ENCODE data around the gene C6orf52. TPM values are rescaled to one million over a fixed set of nuclear protein-coding genes. Genes with fewer than 3 reads are reported as not detected.
A peak's percentile ranks its signal among the peaks of the same experiment; 100 is the strongest.

C6orf52 gene
- total and polyA plus RNA-seq, 2 of the 13 experiments (the other 11 are each of a cell fraction or from before 2014, with no cell fraction given) = 0.50 to 0.53 TPM

- peak; percentile 9; the same call in 1 of the 2 replicates for TF ChIP-seq ATF2 (CRISPR knock-in tag; IDR thresholded peaks at IDR 0.05)
- no peak for TF ChIP-seq ZNF256 (CRISPR knock-in tag; conservative IDR thresholded peaks at IDR 0.05)
- 0 out of 2 replicates have a peak, but pooled peaks have one; percentile 45 for TF ChIP-seq RCOR2 (CRISPR knock-in tag; IDR thresholded peaks at IDR 0.05)
- TF ChIP-seq XRCC5 (optimal IDR thresholded peaks at IDR 0.05; ENCODE audit: low read length) = peak; percentile 22
- 0 out of 2 replicates have a peak, but pooled peaks have one; percentile 68 for TF ChIP-seq PAX8 (CRISPR knock-in tag; IDR thresholded peaks at IDR 0.05; ENCODE audit: borderline replicate concordance)
- TF ChIP-seq, protein P1, sequence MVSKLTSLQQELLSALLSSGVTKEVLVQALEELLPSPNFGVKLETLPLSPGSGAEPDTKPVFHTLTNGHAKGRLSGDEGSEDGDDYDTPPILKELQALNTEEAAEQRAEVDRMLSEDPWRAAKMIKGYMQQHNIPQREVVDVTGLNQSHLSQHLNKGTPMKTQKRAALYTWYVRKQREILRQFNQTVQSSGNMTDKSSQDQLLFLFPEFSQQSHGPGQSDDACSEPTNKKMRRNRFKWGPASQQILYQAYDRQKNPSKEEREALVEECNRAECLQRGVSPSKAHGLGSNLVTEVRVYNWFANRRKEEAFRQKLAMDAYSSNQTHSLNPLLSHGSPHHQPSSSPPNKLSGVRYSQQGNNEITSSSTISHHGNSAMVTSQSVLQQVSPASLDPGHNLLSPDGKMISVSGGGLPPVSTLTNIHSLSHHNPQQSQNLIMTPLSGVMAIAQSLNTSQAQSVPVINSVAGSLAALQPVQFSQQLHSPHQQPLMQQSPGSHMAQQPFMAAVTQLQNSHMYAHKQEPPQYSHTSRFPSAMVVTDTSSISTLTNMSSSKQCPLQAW (CRISPR knock-in tag; IDR thresholded peaks at IDR 0.05) = 0 out of 2 replicates have a peak, but pooled peaks have one; percentile 32
- TF ChIP-seq NFYC (CRISPR knock-in tag; IDR thresholded peaks at IDR 0.05) = peak; percentile 92
- 0 out of 2 replicates have a peak, but pooled peaks have one; percentile 12 for TF ChIP-seq FOXO4 (CRISPR knock-in tag; conservative IDR thresholded peaks at IDR 0.05)
- no peak for TF ChIP-seq SP1 (IDR thresholded peaks at IDR 0.05)
- peak; percentile 93 for TF ChIP-seq SP1 (CRISPR knock-in tag; IDR thresholded peaks at IDR 0.05)
- TF ChIP-seq MAFK (conservative IDR thresholded peaks at IDR 0.05 in 1 of 2, IDR thresholded peaks at IDR 0.05 in 1 of 2; ENCODE audit: low read length in 2 of 2) = peak; percentile 98
- TF ChIP-seq ZNF691 (CRISPR knock-in tag; IDR thresholded peaks at IDR 0.05; ENCODE audit: borderline replicate concordance, low read depth) = 0 out of 2 replicates have a peak, but pooled peaks have one; percentile 15
- no peak for TF ChIP-seq CREBL2 (CRISPR knock-in tag; IDR thresholded peaks at IDR 0.05; ENCODE audit: borderline replicate concordance)
- TF ChIP-seq ATF3 (CRISPR knock-in tag; IDR thresholded peaks at IDR 0.05) = no peak
- TF ChIP-seq KLF13 (CRISPR knock-in tag; IDR thresholded peaks at IDR 0.05) = no peak
- 0 out of 2 replicates have a peak, but pooled peaks have one; percentile 41 for TF ChIP-seq SRF (IDR thresholded peaks at IDR 0.05; ENCODE audit: low read depth, low read length)
- peak; percentile 87 for TF ChIP-seq POGZ (CRISPR knock-in tag; IDR thresholded peaks at IDR 0.05)
- TF ChIP-seq, protein P2, sequence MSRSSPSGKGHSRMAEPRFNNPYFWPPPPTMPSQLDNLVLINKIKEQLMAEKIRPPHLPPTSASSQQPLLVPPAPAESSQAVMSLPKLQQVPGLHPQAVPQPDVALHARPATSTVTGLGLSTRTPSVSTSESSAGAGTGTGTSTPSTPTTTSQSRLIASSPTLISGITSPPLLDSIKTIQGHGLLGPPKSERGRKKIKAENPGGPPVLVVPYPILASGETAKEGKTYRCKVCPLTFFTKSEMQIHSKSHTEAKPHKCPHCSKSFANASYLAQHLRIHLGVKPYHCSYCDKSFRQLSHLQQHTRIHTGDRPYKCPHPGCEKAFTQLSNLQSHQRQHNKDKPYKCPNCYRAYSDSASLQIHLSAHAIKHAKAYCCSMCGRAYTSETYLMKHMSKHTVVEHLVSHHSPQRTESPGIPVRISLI (CRISPR knock-in tag; IDR thresholded peaks at IDR 0.05; ENCODE audit: borderline replicate concordance) = no peak
- TF ChIP-seq ZNF460 (CRISPR knock-in tag; IDR thresholded peaks at IDR 0.05; ENCODE audit: borderline replicate concordance) = 0 out of 2 replicates have a peak, but pooled peaks have one; percentile 10
- no peak for TF ChIP-seq ZNF512 (CRISPR knock-in tag; IDR thresholded peaks at IDR 0.05)
Measured at GRCh38 chr6:10719296-10719963, 25.0 kb upstream of the C6orf52 start (continued).
